ENCODE results near the gene GALT. TPM values are rescaled to one million over a fixed set of nuclear protein-coding genes. Genes with fewer than 3 reads are reported as not detected.

Gene GALT
- total RNA-seq, 2 experiments from 2014 or later: 42.0 to 44.6 TPM

DNA sequence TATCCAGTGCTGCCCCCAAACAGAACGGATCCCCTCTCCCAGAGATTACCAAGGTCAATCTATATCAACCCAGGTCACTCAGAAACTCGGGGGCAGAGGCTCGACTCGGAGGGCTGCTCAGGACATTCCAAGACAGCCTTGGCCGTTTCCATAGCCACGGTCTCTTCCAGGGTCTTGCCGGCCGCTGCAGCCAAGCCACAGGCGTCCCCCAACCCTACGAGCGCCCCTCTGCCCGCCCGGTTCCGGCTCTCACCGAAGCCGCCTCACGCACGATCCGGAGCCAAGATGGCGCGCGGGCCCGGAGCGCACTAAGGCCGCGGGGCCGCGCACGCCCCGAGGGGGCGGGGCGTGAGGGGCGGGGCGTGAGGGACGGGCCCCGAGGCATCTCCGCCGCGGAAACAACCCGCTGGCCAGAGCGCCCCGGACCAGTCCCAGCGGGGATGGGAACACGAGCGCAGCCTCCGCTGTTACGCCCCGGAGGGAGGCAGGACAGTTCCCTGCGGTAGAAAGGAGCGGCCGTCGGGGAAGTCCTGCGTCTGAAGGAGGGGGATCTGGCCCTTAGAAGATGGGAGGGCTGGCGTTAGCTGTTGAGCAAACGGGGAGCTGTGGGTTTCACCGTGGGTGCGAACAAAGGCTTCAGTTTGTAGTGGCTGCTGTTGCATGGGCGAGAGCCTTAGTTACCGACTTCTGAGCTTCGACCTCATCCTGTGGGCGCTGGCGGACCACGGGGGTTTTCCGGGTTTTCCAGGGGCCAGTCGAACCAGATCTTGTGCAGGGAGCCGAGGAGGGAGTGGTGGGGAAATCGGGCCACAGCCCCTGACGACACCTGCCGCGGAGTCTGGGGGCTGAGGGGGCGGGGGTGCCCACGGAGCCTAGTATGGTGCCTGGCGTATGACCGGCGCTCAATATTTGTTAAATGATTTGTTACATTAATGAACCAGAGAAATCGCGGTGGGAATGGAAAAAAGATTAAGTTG is 34.4 kb upstream of the GALT start, which contains the start of gene RPP25L:
Gene RPP25L, minus strand, starts transcription at position 287 of the 977 bp plus-strand sequence. CDS start 801 bp downstream, outside the sequence.
- H3K36me3 Mint-ChIP-seq (ENCODE audit: low read depth): peaks cover 6% of the 10 kb centered on the region
- peak within 1 kb of the TSS; percentile 87 for H3K4me3 Mint-ChIP-seq
- peaks cover 21% of the 10 kb centered on the region for H3K4me1 Mint-ChIP-seq (ENCODE audit: low read depth)
- CTCF ChIA-PET: interaction anchor here (0.7 to 8.4 kb wide), 10 partner anchors 8 to 277 kb away, joined by 3 to 123 read pairs (median 4); partner anchors contain the start of genes DCTN3, GALT and SIGMAR1
- H3K27me3 Mint-ChIP-seq (ENCODE audit: low read depth): no peaks in the 10 kb centered on the region
- DNase-seq: peak; percentile 80
- no peaks in the 10 kb centered on the region for H3K9me3 Mint-ChIP-seq
- intact Hi-C loops (cut with micrococcal nuclease): loop anchor here (1.0 kb wide), 5 partner anchors 8 to 154 kb away; partner anchors contain the start of genes DCTN3, DNAI1 and FAM219A
- peak within 1 kb of the TSS; percentile 83 for H3K27ac Mint-ChIP-seq

DNA sequence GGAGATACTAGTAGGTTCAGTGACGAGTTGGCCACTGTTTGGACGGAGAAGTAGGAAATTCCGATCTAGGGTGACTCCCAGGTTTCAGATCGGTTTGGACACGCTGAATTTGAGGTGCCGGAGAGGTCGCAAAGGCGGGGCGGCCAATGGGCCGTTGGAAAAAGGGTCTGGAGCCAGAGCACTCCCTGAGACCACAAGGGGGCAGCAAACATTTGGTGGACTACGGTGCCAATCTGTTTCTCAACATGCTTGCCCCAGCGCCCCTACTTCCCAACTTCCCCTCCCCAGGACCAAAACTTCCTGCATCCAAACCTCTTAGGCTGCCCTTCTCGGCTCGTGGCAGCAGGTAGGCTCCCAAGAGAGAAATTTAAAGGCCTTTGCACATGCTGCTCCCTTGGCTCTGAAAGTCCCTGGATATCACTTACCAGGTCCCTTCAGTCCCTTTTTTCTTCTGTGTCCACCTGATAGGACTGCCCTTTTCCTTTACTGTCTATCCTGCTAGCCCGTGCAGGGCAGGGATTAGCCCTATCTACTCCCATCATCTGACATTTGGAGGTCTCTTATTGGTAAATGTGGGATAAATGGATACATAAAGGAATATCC is 33.6 kb upstream of the GALT start:
- CTCF ChIA-PET: interaction anchor here (0.6 to 8.4 kb wide), 13 partner anchors 10 to 90 kb away, joined by 3 to 123 read pairs (median 4); partner anchors contain the start of genes GALT and SIGMAR1
- intact Hi-C loops (cut with micrococcal nuclease): loop anchor here (1.0 kb wide), 5 partner anchors 7 to 155 kb away; partner anchors contain the start of genes DCTN3, DNAI1 and FAM219A
- peak; percentile 78 for DNase-seq
- Mint-ChIP-seq H3K4me3 (peak overlapping the region; percentile 87), H3K36me3 (ENCODE audit: low read depth) (peaks cover 8% of the 10 kb centered on the region), H3K27me3 (ENCODE audit: low read depth) (no peaks in the 10 kb centered on the region), H3K9me3 (no peaks in the 10 kb centered on the region), H3K27ac (peak overlapping the region; percentile 63), H3K4me1 (ENCODE audit: low read depth) (peaks cover 21% of the 10 kb centered on the region)

DNA sequence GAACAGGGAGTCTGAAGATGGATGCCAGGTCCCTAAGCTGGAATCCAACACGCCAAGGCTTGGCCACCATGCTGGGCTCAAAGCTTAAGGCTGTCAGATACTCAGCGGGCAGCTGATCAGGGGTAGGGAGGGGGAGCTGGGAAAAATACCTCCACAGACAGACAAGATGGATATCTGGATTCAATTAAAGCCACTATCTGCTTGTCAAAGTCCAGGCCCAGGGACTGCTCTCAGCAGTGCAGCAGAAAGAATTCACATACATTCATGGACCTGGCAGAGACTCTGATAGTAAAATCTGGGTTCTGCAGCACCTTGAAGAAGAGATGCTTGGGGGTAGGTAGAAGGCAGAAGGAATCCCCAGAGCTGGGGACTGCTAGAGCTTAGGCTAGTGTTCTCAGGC is 31.3 kb upstream of the GALT start:
- CTCF ChIA-PET: interaction anchor here (1.1 to 8.4 kb wide), 3 partner anchors 21 to 87 kb away, joined by 3 to 123 read pairs (median 5); partner anchors contain the start of gene SIGMAR1
- Mint-ChIP-seq H3K9me3 (no peaks in the 10 kb centered on the region), H3K27ac (no peak overlapping the region), H3K27me3 (ENCODE audit: low read depth) (no peaks in the 10 kb centered on the region), H3K4me3 (no peak overlapping the region), H3K36me3 (ENCODE audit: low read depth) (peaks cover 8% of the 10 kb centered on the region), H3K4me1 (ENCODE audit: low read depth) (peaks cover 30% of the 10 kb centered on the region)
- intact Hi-C loops (cut with micrococcal nuclease): no loop called here
- no peak for DNase-seq

DNA sequence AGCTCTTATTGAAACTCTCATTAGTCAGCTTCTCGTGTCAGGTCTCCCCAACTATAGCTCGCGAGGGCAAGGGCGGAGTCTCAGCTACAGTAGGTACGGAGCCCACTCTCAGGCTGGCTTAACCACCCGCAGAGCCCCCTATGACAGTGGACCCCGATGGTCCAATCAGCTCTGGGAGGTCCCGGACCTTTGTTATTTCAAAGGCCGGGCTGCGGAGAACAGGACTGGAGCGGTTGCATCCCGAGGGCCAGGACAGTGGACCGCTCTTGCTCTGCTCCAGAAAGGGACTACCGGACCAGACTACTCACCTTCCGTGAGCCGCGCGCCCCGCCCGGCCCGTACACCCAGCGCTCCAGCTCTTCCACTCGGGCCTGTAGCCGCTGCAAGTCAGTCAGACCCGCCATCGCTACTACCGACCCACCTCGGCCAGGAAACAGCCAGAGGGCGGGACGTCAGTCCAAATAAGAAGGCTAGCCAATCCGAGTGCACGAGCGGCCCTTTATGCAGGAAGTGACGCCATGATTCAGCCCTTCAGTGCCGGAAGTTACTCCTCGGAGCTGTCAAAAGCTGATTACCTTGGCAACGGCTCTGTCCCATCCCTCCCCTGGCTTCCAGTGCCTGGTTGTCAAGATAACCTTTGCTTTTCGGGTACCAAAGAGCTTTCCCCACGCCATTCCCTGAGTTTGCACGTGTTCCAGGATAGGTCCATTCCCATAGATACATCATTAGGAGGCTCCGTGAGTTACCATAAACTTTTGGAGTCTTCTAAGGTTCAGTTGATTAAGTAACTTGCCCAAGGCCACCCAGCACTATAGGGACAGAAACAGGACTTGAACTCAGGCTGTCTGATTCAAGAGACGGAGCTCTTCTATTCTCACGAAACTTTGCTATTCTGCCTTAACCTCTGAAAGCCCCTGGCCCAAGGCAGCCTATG is 26.1 kb upstream of the GALT start, which contains the start of gene DCTN3:
Gene DCTN3, minus strand, starts transcription at position 435 of the 934 bp plus-strand sequence. Its CDS starts 31 bp downstream, at position 404.
- Mint-ChIP-seq H3K27ac (peak within 1 kb of the TSS; percentile 39), H3K27me3 (ENCODE audit: low read depth) (peaks cover 20% of the 10 kb centered on the region), H3K9me3 (no peaks in the 10 kb centered on the region), H3K36me3 (ENCODE audit: low read depth) (peaks cover 8% of the 10 kb centered on the region), H3K4me1 (ENCODE audit: low read depth) (peaks cover 21% of the 10 kb centered on the region), H3K4me3 (peak within 1 kb of the TSS; percentile 89)
- CTCF ChIA-PET: interaction anchor here (0.5 to 4.5 kb wide), 12 partner anchors 8 to 539 kb away, joined by 3 to 62 read pairs (median 4); partner anchors contain the start of genes ARID3C and RPP25L
- peak; percentile 96 for DNase-seq
- intact Hi-C loops (cut with micrococcal nuclease): loop anchor here (1.0 kb wide), 2 partner anchors 8 to 14 kb away; partner anchors contain the start of gene RPP25L

DNA sequence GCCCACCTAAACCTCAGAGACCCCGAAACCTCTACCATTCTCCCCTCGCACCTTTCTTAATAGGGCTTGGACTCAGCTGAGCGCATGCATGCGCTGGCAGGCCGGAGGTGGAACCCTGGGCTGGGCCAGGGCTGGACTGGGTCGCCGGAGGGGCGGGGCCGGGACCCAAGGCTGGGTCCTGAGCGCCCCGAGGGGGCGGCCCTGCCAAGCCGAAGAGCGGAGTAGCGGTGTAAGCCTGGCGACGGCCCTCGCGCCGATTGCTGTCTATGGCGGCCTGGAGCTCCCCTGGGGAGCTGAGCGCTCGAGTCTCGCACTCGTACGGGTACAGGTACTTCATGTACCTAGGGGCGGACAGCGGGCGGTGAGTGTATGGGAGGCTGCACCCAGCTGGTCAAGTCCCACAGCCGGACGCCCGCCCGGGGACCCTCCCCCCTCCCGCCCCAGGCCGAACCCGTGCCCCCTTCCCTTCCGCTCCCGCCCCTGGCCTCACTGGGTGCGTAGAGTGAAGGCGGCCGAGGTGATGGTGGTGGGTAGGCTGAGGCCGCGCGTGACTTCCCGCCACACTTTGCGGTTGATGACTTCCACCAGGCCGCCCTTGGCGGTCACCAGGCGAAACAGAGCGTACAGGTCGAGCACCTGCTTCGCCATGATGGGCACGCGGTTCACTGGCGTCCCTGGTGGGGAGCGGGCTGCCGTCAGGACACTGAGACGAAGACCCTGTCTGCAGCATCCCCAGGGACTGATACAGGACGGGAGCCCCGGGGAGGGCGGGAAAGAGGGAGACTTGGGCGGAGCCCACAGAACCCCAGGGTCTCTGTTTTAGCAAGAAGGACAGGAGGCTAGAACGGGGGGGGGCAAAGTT is 22.9 kb upstream of the GALT start:
- Mint-ChIP-seq H3K4me3 (peak overlapping the region; percentile 17), H3K36me3 (ENCODE audit: low read depth) (no peaks in the 10 kb centered on the region), H3K27ac (no peak overlapping the region), H3K4me1 (ENCODE audit: low read depth) (peaks cover 27% of the 10 kb centered on the region), H3K27me3 (ENCODE audit: low read depth) (peaks cover 49% of the 10 kb centered on the region), H3K9me3 (no peaks in the 10 kb centered on the region)
- CTCF ChIA-PET: interaction anchor here (1.0 to 4.5 kb wide), 4 partner anchors 10 to 20 kb away, joined by 3 to 62 read pairs (median 12); no protein-coding TSS in a partner anchor
- intact Hi-C loops (cut with micrococcal nuclease): no loop called here
- peak; percentile 34 for DNase-seq

DNA sequence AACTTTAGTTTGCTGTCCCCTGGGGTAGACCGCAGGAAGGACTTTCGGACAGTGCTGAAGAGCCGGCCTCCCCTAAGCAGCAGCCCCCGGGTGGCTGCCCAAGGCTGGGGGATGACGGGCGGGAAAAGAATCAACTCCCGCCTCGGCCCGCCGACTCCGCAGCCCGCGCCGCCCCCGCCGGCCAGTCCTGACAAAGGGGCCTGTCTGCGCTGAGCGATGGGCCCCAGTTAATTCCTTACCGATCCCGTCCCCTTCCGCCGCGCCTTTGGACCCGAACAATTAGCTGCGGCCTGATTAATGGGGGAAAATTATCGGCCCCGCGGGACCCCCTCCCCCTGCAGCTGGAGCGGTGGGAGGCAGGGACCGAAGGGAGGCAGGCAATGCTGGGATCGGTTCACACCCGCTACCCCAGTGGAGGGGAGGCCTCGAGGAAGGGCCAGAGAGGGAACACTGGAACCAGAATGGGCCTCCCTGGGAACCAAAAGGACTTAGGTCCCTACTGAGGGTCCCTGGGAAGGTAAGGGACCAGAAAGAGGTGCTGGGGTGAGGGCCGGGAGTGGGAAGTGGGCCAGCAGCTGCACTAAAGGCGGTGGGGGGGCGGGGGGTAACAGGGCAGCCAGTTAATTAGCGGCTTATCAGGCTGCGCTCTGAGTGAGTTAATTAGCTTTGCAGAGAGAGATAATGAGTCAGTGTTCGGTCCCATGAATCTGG is 21.8 kb upstream of the GALT start:
- H3K36me3 Mint-ChIP-seq (ENCODE audit: low read depth): no peaks in the 10 kb centered on the region
- no peak overlapping the region for H3K4me3 Mint-ChIP-seq
- no peaks in the 10 kb centered on the region for H3K9me3 Mint-ChIP-seq
- CTCF ChIA-PET: interaction anchor here (1.0 to 2.7 kb wide), 4 partner anchors 9 to 23 kb away, joined by 3 to 19 read pairs (median 5); partner anchors contain the start of genes RPP25L and SIGMAR1
- H3K27ac Mint-ChIP-seq: no peak overlapping the region
- DNase-seq: no peak
- peaks cover 56% of the 10 kb centered on the region for H3K27me3 Mint-ChIP-seq (ENCODE audit: low read depth)
- intact Hi-C loops (cut with micrococcal nuclease): no loop called here
- H3K4me1 Mint-ChIP-seq (ENCODE audit: low read depth): peaks cover 25% of the 10 kb centered on the region

DNA sequence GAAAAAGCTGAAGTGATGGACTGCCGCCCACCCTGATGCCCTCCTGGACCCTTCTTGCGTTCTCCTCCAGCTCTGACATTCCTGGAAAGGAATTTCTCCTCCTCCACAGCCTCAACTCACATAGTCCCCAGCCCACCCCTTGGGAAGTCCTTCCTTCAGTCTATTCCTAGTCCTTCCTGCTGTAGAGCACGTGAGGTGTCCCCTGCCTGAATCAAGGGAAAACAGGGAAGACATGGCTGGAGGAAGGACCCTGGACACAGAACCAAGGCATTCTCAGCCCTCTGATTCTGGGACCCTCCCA is 21.3 kb upstream of the GALT start:
- Mint-ChIP-seq H3K4me3 (no peak overlapping the region), H3K9me3 (no peaks in the 10 kb centered on the region), H3K27me3 (ENCODE audit: low read depth) (peaks cover 61% of the 10 kb centered on the region), H3K4me1 (ENCODE audit: low read depth) (peaks cover 22% of the 10 kb centered on the region), H3K27ac (no peak overlapping the region), H3K36me3 (ENCODE audit: low read depth) (no peaks in the 10 kb centered on the region)
- intact Hi-C loops (cut with micrococcal nuclease): no loop called here
- CTCF ChIA-PET: interaction anchor here (1.0 to 2.7 kb wide), 4 partner anchors 9 to 23 kb away, joined by 3 to 19 read pairs (median 5); partner anchors contain the start of genes RPP25L and SIGMAR1
- DNase-seq: no peak

DNA sequence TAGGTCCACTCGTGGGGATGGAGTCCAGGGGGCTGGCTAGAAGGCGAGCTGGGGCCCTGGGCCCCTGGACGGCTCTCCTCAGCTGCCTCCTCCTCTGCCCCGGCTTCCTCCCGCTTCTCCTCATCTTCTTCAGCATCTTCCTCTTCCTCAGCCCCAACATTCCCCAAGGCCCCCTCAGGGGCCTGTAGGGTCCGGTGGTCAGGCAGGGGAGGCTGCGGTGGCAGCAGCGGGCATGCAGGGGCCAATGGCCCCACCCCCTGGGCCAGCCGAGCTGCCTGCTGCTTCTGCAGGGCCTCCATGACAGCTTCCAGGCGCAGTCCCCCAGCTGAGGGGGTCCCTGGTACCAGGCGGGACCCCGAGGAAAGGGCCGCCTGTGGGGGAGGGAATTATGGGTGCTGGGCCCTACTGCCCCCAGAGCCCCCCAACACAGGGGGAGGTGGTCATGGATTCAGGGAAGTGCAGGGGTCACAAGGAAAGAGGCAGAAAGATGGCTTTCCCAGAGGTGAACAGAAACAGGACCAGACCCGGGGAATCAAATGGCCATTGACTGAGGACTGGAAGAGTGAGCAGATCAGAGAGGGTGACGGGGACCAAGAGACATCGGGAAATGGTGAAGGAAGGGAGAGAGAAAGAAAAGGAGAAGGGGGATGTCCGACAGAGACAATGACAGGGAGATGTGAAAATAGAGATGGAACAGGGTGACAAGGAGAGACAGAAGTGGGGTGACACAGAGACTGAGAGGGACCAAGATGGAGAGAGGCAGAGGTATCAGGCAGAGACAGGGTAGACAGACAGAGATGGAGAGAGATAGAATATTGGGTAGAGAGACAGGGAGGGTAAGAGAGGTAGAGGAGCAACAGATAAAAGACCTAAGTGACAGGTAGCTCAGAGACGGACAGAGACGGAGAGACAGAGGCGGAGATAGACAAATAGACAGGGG is 18.5 kb upstream of the GALT start:
- no peak overlapping the region for H3K27ac Mint-ChIP-seq
- CTCF ChIA-PET: interaction anchor here (0.9 to 1.8 kb wide), 2 partner anchors 11 to 14 kb away, joined by 3 to 6 read pairs; no protein-coding TSS in a partner anchor

DNA sequence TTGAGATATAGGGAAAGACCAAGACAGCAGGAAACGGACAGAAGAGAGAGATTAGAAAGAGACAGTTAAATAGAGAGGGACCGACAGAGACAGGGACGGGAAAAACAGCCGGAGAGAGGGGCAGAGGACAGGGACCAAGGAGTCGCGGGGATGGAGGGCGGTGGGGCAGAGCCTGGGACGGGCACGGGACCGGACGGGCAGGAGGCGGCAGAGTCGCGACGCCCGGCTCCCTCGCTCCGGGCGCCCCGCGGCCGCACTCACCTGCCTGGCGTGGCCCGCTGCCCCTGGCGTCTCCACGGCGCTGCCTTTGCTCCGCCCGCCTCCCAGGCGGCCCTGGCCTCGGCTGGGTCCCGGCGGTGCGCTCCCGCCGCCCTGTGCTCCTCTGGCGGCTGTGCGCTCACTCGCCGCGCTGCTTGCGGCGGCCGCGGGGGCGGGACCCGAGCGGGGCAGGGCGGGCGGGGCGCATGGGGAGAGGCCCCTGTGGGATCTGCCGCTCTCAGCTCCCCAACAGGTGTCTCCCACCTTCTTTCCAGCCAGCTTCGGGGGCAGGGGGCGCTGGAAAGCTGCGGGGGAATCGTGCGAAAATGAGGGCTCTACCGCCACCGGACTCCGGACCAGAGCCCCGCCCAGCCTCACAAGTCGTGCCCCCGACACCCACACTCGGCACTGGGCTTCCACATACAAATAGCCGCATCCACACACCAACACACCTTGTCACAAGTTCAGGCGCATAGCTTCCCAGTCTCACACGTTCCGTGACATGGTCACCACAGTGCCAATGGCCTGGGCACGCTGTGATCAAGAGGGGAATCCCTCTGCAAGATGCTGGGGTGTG is 17.6 kb upstream of the GALT start, which contains the start of gene ARID3C:
Gene ARID3C, minus strand, starts transcription at position 411 of the 835 bp plus-strand sequence. CDS start 1,052 bp downstream, outside the sequence.
- CTCF ChIA-PET: interaction anchor here (0.9 to 1.8 kb wide), 4 partner anchors 9 to 15 kb away, joined by 3 to 6 read pairs (median 4); partner anchors contain the start of genes DCTN3 and SIGMAR1
- Mint-ChIP-seq H3K27me3 (ENCODE audit: low read depth) (peaks cover 53% of the 10 kb centered on the region), H3K4me3 (peak within 1 kb of the TSS; percentile 66), H3K9me3 (no peaks in the 10 kb centered on the region), H3K4me1 (ENCODE audit: low read depth) (peaks cover 13% of the 10 kb centered on the region), H3K27ac (no peak within 1 kb of the TSS), H3K36me3 (ENCODE audit: low read depth) (no peaks in the 10 kb centered on the region)
- intact Hi-C loops (cut with micrococcal nuclease): no loop called here
- DNase-seq: peak; percentile 34

More for the DNA sequence above, 18.5 kb upstream of the GALT start:
- Mint-ChIP-seq H3K4me3 (peak overlapping the region; percentile 66), H3K4me1 (ENCODE audit: low read depth) (peaks cover 18% of the 10 kb centered on the region), H3K36me3 (ENCODE audit: low read depth) (no peaks in the 10 kb centered on the region), H3K27me3 (ENCODE audit: low read depth) (peaks cover 59% of the 10 kb centered on the region), H3K9me3 (no peaks in the 10 kb centered on the region)
- no peak for DNase-seq
- intact Hi-C loops (cut with micrococcal nuclease): no loop called here
